Astrocyte (in vitro differentiated cells and primary cell): ENCODE measurements around the gene PHEX. TPM values are rescaled to one million over a fixed set of nuclear protein-coding genes. Genes with fewer than 3 reads are reported as not detected.

ENCODE experiments used
- DNase-seq: peaks from one replicate; pipeline ENCODE4 v3.0.0-alpha.2; 2010; ENCODE audit warnings: low read depth
- FAIRE-seq: peaks from 2 replicates; lab custom pipeline; 2011; peaks lifted over from hg19 to GRCh38; lab: Jason Lieb, UNC
- H2AFZ ChIP-seq: 2 replicates; pipeline ENCODE4 v1.6.0; 2012; ENCODE audit warnings: low read depth, low read length, inconsistent platforms
- H3K27ac ChIP-seq: 2 replicates; pipeline ENCODE4 v1.5.1; 2011; ENCODE audit warnings: low read depth, low read length, inconsistent platforms
- H3K27me3 ChIP-seq: 2 replicates; pipeline ENCODE4 v1.6.0; 2011; ENCODE audit warnings: low read length, inconsistent platforms; ENCODE audit not compliant: insufficient read depth
- H3K36me3 ChIP-seq: 2 replicates; pipeline ENCODE4 v1.5.1; 2011; ENCODE audit warnings: low read length, inconsistent platforms; ENCODE audit not compliant: insufficient read depth
- H3K4me1 ChIP-seq: 2 replicates; pipeline ENCODE4 v1.5.1; 2011; ENCODE audit warnings: low read length, inconsistent platforms; ENCODE audit not compliant: insufficient read depth
- H3K4me2 ChIP-seq: 2 replicates; pipeline ENCODE4 v1.6.0; 2012; ENCODE audit warnings: low read length, inconsistent platforms
- H3K4me3 ChIP-seq: 2 replicates; pipeline ENCODE4 v1.5.1; 2011; ENCODE audit warnings: low read depth, mild to moderate bottlenecking, low read length, inconsistent platforms; ENCODE audit not compliant: insufficient read depth
- H3K79me2 ChIP-seq: 2 replicates; pipeline ENCODE4 v1.6.0; 2012; ENCODE audit warnings: mild to moderate bottlenecking, low read length, inconsistent platforms; ENCODE audit not compliant: insufficient read depth
- H3K9ac ChIP-seq: 2 replicates; pipeline ENCODE4 v1.6.0; 2012; ENCODE audit warnings: mild to moderate bottlenecking, low read length, inconsistent platforms
- H3K9me3 ChIP-seq: 2 replicates; pipeline ENCODE4 v1.5.1; 2012; ENCODE audit warnings: low read depth, mild to moderate bottlenecking, low read length, inconsistent platforms; ENCODE audit not compliant: insufficient read depth
- H4K20me1 ChIP-seq: 2 replicates; pipeline ENCODE4 v1.6.0; 2012; ENCODE audit warnings: low read length, inconsistent platforms; ENCODE audit not compliant: insufficient read depth
- H3K27ac Mint-ChIP-seq: one replicate; pipeline ENCODE4 v1.8.0; 2021; ENCODE audit warnings: mild to moderate bottlenecking, mixed read lengths; ENCODE audit not compliant: unreplicated experiment
- H3K27me3 Mint-ChIP-seq: one replicate; pipeline ENCODE4 v1.8.0; 2021; ENCODE audit warnings: low read depth, mixed read lengths; ENCODE audit not compliant: unreplicated experiment
- H3K36me3 Mint-ChIP-seq: one replicate; pipeline ENCODE4 v1.8.0; 2021; ENCODE audit warnings: low read depth, mixed read lengths; ENCODE audit not compliant: unreplicated experiment
- H3K4me1 Mint-ChIP-seq: one replicate; pipeline ENCODE4 v1.8.0; 2021; ENCODE audit warnings: low read depth, mixed read lengths; ENCODE audit not compliant: unreplicated experiment
- H3K4me3 Mint-ChIP-seq: one replicate; pipeline ENCODE4 v1.8.0; 2021; ENCODE audit warnings: mild to moderate bottlenecking, moderate library complexity, mixed read lengths; ENCODE audit not compliant: unreplicated experiment
- H3K9me3 Mint-ChIP-seq: one replicate; pipeline ENCODE4 v1.8.0; 2021; ENCODE audit warnings: mild to moderate bottlenecking, mixed read lengths; ENCODE audit not compliant: unreplicated experiment
- CTCF ChIP-seq: IDR thresholded peaks from 2 replicates; pipeline ENCODE4 v1.5.1; 2011; ENCODE audit warnings: low read depth, mild to moderate bottlenecking, inconsistent platforms, low read length, moderate library complexity; ENCODE audit not compliant: insufficient read depth
- EZH2 ChIP-seq: IDR thresholded peaks from 2 replicates; pipeline ENCODE4 v1.6.1; 2012; ENCODE audit warnings: mild to moderate bottlenecking, low read length, inconsistent platforms; ENCODE audit not compliant: insufficient read depth
- total RNA-seq: library from RNA; stranded (reverse); gene quantifications from 2 replicates; pipeline ENCODE4 v1.2.1, GENCODE V29; 2021

PHEX gene
- total RNA-seq, 1 donor from 2014 or later, result 0.36 TPM

GRCh38 chrX:22202251-22202650 is 170.1 kb downstream of the PHEX start:
- Histone ChIP-seq H3K4me2 (no peak overlapping the region), H3K9me3 (no peaks in the 10 kb centered on the region), H3K4me1 (no peaks in the 10 kb centered on the region), H4K20me1 (no peaks in the 10 kb centered on the region), H3K36me3 (no peaks in the 10 kb centered on the region), H3K9ac (no peak overlapping the region), H3K27ac (no peak overlapping the region), H3K4me3 (no peak overlapping the region), H2AFZ (no peak overlapping the region), H3K27me3 (no peaks in the 10 kb centered on the region), H3K79me2 (no peaks in the 10 kb centered on the region)
- H3K27me3 Mint-ChIP-seq, result no peaks in the 10 kb centered on the region
- H3K27ac Mint-ChIP-seq, result no peak overlapping the region
- FAIRE-seq (peak; percentile 69), DNase-seq (no peak)
- TF ChIP-seq CTCF (no peak), EZH2 (no peak)
- no peak overlapping the region for H3K4me3 Mint-ChIP-seq
- peaks cover under 1% of the 10 kb centered on the region for H3K9me3 Mint-ChIP-seq
- H3K36me3 Mint-ChIP-seq, result no peaks in the 10 kb centered on the region
- H3K4me1 Mint-ChIP-seq, result no peaks in the 10 kb centered on the region

- Histone ChIP-seq H3K9me3 (no peaks in the 10 kb centered on the region), H4K20me1 (no peaks in the 10 kb centered on the region), H3K27ac (no peak overlapping the region), H3K36me3 (no peaks in the 10 kb centered on the region), H3K9ac (no peak overlapping the region), H3K79me2 (no peaks in the 10 kb centered on the region), H3K27me3 (no peaks in the 10 kb centered on the region), H3K4me3 (no peak overlapping the region), H2AFZ (no peak overlapping the region), H3K4me2 (no peak overlapping the region), H3K4me1 (no peaks in the 10 kb centered on the region)
- no peaks in the 10 kb centered on the region for H3K27me3 Mint-ChIP-seq
- DNase-seq (no peak), FAIRE-seq (peak; percentile 58)
- TF ChIP-seq EZH2, result no peak
- TF ChIP-seq CTCF, result no peak
- no peaks in the 10 kb centered on the region for H3K4me1 Mint-ChIP-seq
- H3K9me3 Mint-ChIP-seq, result no peaks in the 10 kb centered on the region
- H3K36me3 Mint-ChIP-seq, result no peaks in the 10 kb centered on the region
- H3K27ac Mint-ChIP-seq, result no peak overlapping the region
- no peak overlapping the region for H3K4me3 Mint-ChIP-seq
Observed at GRCh38 chrX:22203186-22203585, 171.1 kb downstream of the PHEX start.

- H3K4me1 Mint-ChIP-seq, result no peaks in the 10 kb centered on the region
- FAIRE-seq (no peak), DNase-seq (no peak)
- Histone ChIP-seq H3K4me1 (no peaks in the 10 kb centered on the region), H2AFZ (no peak overlapping the region), H3K4me2 (no peak overlapping the region), H3K9me3 (no peaks in the 10 kb centered on the region), H3K9ac (no peak overlapping the region), H3K36me3 (no peaks in the 10 kb centered on the region), H3K4me3 (no peak overlapping the region), H4K20me1 (no peaks in the 10 kb centered on the region), H3K27ac (no peak overlapping the region), H3K79me2 (no peaks in the 10 kb centered on the region), H3K27me3 (no peaks in the 10 kb centered on the region)
- no peaks in the 10 kb centered on the region for H3K9me3 Mint-ChIP-seq
- H3K4me3 Mint-ChIP-seq, result no peak overlapping the region
- no peaks in the 10 kb centered on the region for H3K36me3 Mint-ChIP-seq
- TF ChIP-seq CTCF, result no peak
- TF ChIP-seq EZH2, result no peak
- H3K27me3 Mint-ChIP-seq, result no peaks in the 10 kb centered on the region
- H3K27ac Mint-ChIP-seq, result no peak overlapping the region
Observed at GRCh38 chrX:22206781-22207180, 174.7 kb downstream of the PHEX start.
